Activated T-helper 1 cell treated with Interleukin-2 at 50 U/mL for 16 hours (primary cell): Measurements from ENCODE around the gene ACAN.

Experiments used
- DNase-seq: peaks from one replicate; pipeline ENCODE4 v3.0.0-alpha.2; 2020; ENCODE audit warnings: low read depth

The ACAN gene

DNA sequence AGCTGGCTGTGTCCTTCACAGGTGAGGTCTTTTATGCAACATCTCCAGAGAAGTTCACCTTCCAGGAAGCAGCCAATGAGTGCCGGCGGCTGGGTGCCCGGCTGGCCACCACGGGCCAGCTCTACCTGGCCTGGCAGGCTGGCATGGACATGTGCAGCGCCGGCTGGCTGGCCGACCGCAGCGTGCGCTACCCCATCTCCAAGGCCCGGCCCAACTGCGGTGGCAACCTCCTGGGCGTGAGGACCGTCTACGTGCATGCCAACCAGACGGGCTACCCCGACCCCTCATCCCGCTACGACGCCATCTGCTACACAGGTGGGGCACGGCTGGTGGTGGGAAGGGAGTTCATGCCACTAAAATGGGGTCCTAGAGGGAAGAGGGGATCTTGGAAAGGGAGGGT lies 40.1 kb downstream of the ACAN start:
- no peak for DNase-seq

GRCh38 chr15:88844749-88845386 lies 41.6 kb downstream of the ACAN start:
- no peak for DNase-seq

GRCh38 chr15:88845616-88846015 lies 42.4 kb downstream of the ACAN start:
- no peak for DNase-seq

DNA sequence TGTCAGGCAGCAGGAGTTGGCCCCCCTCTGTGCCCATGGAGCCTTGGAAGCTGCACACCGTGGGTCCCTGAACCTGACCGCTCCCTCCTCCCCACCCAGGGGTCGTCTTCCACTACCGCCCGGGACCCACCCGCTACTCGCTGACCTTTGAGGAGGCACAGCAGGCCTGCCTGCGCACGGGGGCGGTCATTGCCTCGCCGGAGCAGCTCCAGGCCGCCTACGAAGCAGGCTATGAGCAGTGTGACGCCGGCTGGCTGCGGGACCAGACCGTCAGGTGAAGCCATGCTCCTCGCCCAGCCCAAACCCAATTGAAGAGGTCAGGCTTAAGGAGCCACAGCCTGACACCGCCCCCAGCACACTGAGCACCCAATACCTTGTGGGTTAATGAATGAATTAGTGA lies 43.9 kb downstream of the ACAN start:
- DNase-seq: no peak

DNA sequence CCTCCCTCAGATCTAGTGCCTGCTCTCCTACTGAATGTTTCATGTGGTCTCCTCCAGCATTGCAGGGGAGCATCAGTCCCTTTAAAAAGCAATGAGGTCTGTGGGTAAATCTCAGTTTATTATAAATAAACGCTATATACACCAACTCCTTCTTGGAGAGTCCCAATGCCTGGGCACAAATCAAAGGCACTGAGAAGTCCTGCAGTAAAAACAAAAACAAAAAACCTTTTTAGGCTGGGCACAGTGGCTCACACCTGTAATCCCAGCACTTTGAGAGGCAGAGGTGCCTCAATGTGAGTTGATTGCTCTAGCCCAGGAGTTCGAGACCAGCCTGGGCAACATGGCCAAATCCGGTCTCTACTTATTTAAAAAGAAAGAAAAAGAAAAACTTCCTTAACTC lies 45.0 kb downstream of the ACAN start:
- DNase-seq: no peak

- DNase-seq: no peak
Observed at GRCh38 chr15:88849376-88850072, 46.3 kb downstream of the ACAN start.

DNA sequence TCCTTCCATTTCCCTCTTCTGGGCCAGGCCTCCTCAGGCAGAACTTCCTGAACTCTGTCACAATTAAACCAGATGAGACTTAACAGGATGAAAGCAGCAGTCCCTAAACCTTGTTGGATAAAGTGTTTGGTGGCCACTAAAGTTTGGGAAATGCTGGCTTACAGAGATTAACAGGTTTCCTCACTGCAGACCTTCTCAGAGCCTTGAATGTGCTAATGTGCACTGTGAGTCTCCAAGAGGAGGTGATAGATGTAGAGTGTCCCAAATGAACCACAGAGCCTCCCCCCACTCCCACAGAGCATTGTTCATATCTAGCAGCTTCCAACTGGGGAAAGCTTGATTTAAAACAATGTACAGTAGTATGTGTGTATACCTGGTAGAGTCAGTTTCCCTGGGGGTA lies 49.2 kb downstream of the ACAN start:
- DNase-seq: no peak

GRCh38 chr15:88858934-88859333 lies 55.7 kb downstream of the ACAN start:
- DNase-seq: no peak

- DNase-seq: no peak
Observed at GRCh38 chr15:88859550-88859949, 56.3 kb downstream of the ACAN start.

DNA sequence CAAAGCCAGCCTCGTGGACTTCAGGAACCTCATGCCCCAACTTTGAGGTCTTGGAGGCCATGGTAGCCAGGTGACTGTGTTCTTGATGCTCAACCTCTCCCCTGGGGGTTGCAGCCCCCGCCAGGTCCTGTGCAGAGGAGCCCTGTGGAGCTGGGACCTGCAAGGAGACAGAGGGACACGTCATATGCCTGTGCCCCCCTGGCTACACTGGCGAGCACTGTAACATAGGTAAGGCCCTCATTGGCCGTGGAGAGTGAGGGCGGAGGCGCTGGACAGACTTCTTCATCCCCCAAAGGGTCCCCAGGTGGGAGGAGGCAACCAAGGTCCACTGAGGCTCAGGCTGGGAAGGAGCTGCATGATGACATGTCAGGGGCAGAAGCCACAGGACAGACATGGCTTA lies 57.0 kb downstream of the ACAN start:
- no peak for DNase-seq

DNA sequence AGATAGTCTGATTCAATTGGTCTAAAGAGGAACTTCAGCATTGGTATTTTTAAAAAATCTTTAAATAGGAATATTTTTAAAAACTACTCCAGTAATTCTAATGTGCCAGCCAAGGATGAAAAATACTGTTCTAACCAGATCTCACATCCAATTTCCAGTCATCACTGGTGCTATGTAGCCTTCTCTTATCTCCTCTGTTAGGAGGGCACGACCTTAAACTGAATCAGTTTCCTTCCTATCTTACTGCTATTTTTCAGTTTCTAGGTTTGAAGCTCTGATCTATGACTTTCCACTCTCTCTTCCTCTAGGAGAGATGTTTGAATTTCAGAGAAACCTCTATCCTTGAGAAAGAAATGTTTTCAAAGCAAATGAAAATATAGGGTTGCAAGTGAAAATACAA lies 60.2 kb downstream of the ACAN start:
- no peak for DNase-seq

DNA sequence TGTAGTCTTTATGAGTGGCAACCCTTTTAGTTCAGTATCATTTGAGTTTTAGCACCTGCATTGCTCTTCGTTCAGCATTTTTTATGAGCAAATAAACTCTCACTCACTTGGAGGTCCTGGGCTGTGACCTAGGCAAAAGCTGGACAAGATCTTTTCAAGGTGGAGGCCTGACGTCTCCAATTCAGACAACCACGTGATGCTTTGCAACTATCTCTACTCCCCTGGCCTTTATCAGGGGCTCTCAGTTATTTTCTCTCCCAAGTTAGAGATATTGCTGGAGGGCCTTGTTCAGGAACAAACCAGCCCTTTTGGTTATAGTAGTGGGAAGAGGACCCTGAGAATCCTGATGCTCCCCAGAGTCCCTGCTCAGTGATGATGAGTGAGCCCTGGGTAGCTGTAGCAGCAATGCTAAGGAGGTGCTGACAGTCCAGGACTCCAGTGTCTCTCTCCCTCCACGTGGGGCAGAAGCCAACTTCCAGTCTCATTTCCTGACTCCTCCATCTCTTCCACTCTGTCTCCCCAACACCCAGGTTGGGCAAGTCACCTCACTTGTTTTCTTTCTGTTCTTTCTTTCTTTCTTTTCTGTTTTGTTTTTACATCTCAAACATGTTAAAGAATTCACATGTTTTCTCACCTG lies 61.7 kb downstream of the ACAN start:
- no peak for DNase-seq

GRCh38 chr15:88865498-88866099 lies 62.4 kb downstream of the ACAN start:
- DNase-seq: no peak

DNA sequence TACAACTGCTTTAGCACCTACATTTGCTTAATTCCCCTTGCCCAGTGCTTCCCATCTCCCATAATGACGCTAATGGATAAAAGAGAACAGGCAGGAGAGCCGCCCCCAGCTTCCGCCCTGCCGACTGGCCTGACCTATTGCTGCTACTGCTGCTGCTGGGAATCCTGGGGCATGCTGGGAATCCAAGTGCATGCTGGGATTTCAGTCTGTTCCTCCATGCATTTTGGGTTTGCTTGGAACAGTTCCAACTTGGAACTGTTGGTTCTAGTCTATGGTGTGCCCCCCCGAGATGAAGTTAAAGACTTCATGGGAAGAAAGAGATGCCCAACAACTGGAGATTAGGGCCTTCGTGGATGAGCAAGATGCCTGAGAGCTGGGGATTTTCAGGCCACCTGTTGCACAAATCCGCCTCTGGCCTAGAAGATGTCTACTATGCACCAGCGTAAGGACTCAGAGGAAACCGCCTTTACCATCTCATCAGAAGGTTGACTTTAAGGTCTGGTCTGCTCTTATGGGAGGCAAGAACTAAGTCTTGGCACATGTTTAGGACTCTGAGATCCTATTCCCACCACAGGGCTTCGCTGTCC lies 63.2 kb downstream of the ACAN start:
- DNase-seq: no peak

DNA sequence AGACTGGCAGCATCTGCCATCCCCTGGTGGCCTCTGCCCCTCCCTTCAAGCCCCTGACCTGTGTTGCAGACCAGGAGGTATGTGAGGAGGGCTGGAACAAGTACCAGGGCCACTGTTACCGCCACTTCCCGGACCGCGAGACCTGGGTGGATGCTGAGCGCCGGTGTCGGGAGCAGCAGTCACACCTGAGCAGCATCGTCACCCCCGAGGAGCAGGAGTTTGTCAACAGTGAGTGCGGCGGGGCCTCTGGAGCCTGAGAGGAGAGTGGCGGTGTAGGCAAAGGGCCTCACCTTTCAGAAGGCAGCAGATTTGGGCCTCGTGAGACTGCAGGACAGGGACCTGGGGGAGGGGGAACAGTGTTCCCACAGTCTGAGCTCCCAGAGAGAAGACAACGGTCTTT lies 68.1 kb downstream of the ACAN start:
- DNase-seq: no peak

DNA sequence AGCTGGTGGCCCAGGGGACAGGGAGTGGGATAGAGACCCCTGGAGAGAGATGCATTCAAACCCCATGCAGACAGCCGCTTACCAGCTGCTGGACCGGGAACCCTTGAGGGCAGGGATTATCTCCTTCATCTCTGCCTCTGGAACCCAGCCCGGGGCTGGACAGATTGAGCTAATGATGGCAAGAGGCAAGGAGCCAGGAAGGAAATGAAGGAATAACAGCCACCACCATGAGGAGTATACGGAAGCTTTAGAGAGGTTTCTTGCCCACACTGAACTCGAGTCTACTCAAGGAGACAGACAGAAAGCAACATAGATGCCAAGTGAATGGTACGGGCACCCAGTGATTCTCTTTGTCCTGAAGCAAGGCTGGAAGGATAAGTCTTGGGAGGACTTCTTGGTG lies 68.9 kb downstream of the ACAN start:
- DNase-seq: no peak

- no peak for DNase-seq
Observed at GRCh38 chr15:88872706-88873105, 69.5 kb downstream of the ACAN start.

DNA sequence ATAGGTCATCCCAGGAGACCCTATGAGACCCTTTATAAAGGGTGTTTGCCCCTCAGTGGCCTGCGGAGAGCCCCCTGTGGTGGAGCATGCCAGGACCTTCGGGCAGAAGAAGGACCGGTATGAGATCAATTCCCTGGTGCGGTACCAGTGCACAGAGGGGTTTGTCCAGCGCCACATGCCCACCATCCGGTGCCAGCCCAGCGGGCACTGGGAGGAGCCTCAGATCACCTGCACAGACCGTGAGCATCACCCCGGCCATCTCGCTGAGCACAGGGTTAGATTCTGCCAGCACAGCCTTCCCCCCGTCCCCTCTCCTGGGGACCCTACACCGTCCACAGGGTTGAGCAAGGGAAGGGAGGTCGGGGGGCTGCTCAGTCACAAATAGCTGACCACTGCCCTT lies 70.5 kb downstream of the ACAN start:
- no peak for DNase-seq

- DNase-seq: no peak
Observed at GRCh38 chr15:88874275-88874674, 71.0 kb downstream of the ACAN start.

DNA sequence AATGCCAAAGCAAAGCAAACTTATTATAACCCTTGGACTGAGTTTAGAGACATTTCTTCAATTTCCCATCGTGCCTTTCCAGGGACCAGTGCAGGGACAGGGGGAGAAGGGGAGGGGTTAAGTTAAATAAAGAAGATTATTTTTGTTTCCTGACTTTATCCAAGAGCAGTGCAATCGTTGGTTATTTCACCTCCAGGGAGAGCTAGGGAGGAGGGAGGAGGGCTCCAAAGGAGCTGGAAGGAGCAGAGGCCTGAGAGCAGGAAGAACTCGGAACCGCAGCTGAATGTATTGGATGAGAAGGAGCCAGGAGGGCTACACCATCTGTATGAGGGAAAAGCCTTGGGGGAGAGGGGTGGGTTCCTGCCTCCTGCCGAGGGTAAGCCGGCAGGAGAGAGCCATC lies 71.4 kb downstream of the ACAN start:
- no peak for DNase-seq

GRCh38 chr15:88876573-88876972 lies 73.3 kb downstream of the ACAN start:
- DNase-seq: no peak

GRCh38 chr15:88877415-88877814 lies 74.2 kb downstream of the ACAN start:
- no peak for DNase-seq

- DNase-seq: no peak
Observed at GRCh38 chr15:88877906-88878305, 74.7 kb downstream of the ACAN start.
